ENCODE results near the gene GPX4.

The GPX4 gene

GRCh38 chr19:1108291-1109031, 4.7 kb downstream of the GPX4 start:
- TF ChIP-seq CTCF (IDR thresholded peaks at IDR 0.05; ENCODE audit: borderline replicate concordance, control extremely low read depth, extremely low read depth, insufficient read depth, missing control alignments) = no peak
- in situ Hi-C loops (cut with MboI; ENCODE audit: low sequenced_read_pairs, unreplicated experiment) = no loop called here
- DNase-seq (ENCODE audit: low spot score) = no peak

GRCh38 chr19:1109032-1109551, 5.3 kb downstream of the GPX4 start:
- DNase-seq (ENCODE audit: low spot score) = no peak
- no peak for TF ChIP-seq CTCF (IDR thresholded peaks at IDR 0.05; ENCODE audit: borderline replicate concordance, control extremely low read depth, extremely low read depth, insufficient read depth, missing control alignments)
- in situ Hi-C loops (cut with MboI; ENCODE audit: low sequenced_read_pairs, unreplicated experiment) = no loop called here

- no peak for TF ChIP-seq CTCF (IDR thresholded peaks at IDR 0.05; ENCODE audit: borderline replicate concordance, control extremely low read depth, extremely low read depth, insufficient read depth, missing control alignments)
- in situ Hi-C loops (cut with MboI; ENCODE audit: low sequenced_read_pairs, unreplicated experiment) = no loop called here
- DNase-seq (ENCODE audit: low spot score) = no peak
Measured at GRCh38 chr19:1109697-1110671, 6.2 kb downstream of the GPX4 start.

GRCh38 chr19:1110809-1111640, 7.2 kb downstream of the GPX4 start:
- in situ Hi-C loops (cut with MboI; ENCODE audit: low sequenced_read_pairs, unreplicated experiment) = no loop called here
- no peak for TF ChIP-seq CTCF (IDR thresholded peaks at IDR 0.05; ENCODE audit: borderline replicate concordance, control extremely low read depth, extremely low read depth, insufficient read depth, missing control alignments)
- DNase-seq (ENCODE audit: low spot score) = no peak

GRCh38 chr19:1111641-1112267, 8.0 kb downstream of the GPX4 start:
- no peak for TF ChIP-seq CTCF (IDR thresholded peaks at IDR 0.05; ENCODE audit: borderline replicate concordance, control extremely low read depth, extremely low read depth, insufficient read depth, missing control alignments)
- in situ Hi-C loops (cut with MboI; ENCODE audit: low sequenced_read_pairs, unreplicated experiment) = no loop called here
- DNase-seq (ENCODE audit: low spot score) = no peak
